ENCODE data around the gene IWS1. TPM values are rescaled to one million over a fixed set of nuclear protein-coding genes. Genes with fewer than 3 reads are reported as not detected.
"Not testable (repeated sequence)": the region's sequence is repeated elsewhere in the genome, so short reads cannot be mapped to it uniquely, and the experiment has no call there.

Gene IWS1
- polyA plus RNA-seq, 4 donors = 60.9 to 74.7 (median 69.8) TPM

- no peak for DNase-seq (ENCODE audit: low read depth in 4 of 4, low spot score in 2 of 4)
Observed at GRCh38 chr2:127463155-127463991, 62.9 kb downstream of the IWS1 start.

- no peak for DNase-seq (ENCODE audit: low read depth in 4 of 4, low spot score in 2 of 4)
Observed at GRCh38 chr2:127462461-127462860, 63.8 kb downstream of the IWS1 start.

GRCh38 chr2:127456960-127457359 lies 69.3 kb downstream of the IWS1 start:
- DNase-seq (ENCODE audit: low read depth in 4 of 4, low spot score in 2 of 4) = no peak

GRCh38 chr2:127455566-127456493 lies 70.5 kb downstream of the IWS1 start:
- no peak for DNase-seq (ENCODE audit: low read depth in 4 of 4, low spot score in 2 of 4)

- DNase-seq (ENCODE audit: low read depth in 4 of 4, low spot score in 2 of 4) = peak in 1 of 4 donors; percentile 38
Observed at GRCh38 chr2:127454595-127455565, 71.4 kb downstream of the IWS1 start.

GRCh38 chr2:127453392-127454171 lies 72.7 kb downstream of the IWS1 start:
- DNase-seq (ENCODE audit: low read depth in 4 of 4, low spot score in 2 of 4) = no peak

- DNase-seq (ENCODE audit: low read depth in 4 of 4, low spot score in 2 of 4) = no peak
Observed at GRCh38 chr2:127453013-127453391, 73.3 kb downstream of the IWS1 start.

GRCh38 chr2:127452423-127452822 lies 73.9 kb downstream of the IWS1 start:
- DNase-seq (ENCODE audit: low read depth in 4 of 4, low spot score in 2 of 4) = not testable (repeated sequence)

GRCh38 chr2:127451981-127452380 lies 74.3 kb downstream of the IWS1 start:
- DNase-seq (ENCODE audit: low read depth in 4 of 4, low spot score in 2 of 4) = no peak

GRCh38 chr2:127449898-127450297 lies 76.4 kb downstream of the IWS1 start:
- DNase-seq (ENCODE audit: low read depth in 4 of 4, low spot score in 2 of 4) = no peak

- no peak for DNase-seq (ENCODE audit: low read depth in 4 of 4, low spot score in 2 of 4)
Observed at GRCh38 chr2:127449414-127449813, 76.9 kb downstream of the IWS1 start.

- no peak for DNase-seq (ENCODE audit: low read depth in 4 of 4, low spot score in 2 of 4)
Observed at GRCh38 chr2:127448526-127448925, 77.8 kb downstream of the IWS1 start.

GRCh38 chr2:127439343-127439742 lies 86.9 kb downstream of the IWS1 start:
- DNase-seq (ENCODE audit: low read depth in 4 of 4, low spot score in 2 of 4) = no peak

- no peak for DNase-seq (ENCODE audit: low read depth in 4 of 4, low spot score in 2 of 4)
Observed at GRCh38 chr2:127437781-127438726, 88.2 kb downstream of the IWS1 start.

GRCh38 chr2:127437056-127437455 lies 89.2 kb downstream of the IWS1 start:
- DNase-seq (ENCODE audit: low read depth in 4 of 4, low spot score in 2 of 4) = no peak

- DNase-seq (ENCODE audit: low read depth in 4 of 4, low spot score in 2 of 4) = no peak
Observed at GRCh38 chr2:127434515-127434914, 91.8 kb downstream of the IWS1 start.

- no peak for DNase-seq (ENCODE audit: low read depth in 4 of 4, low spot score in 2 of 4)
Observed at GRCh38 chr2:127431408-127432023, 94.8 kb downstream of the IWS1 start.
